ENCODE results near the gene CABP1. TPM values are rescaled to one million over a fixed set of nuclear protein-coding genes. Genes with fewer than 3 reads are reported as not detected.
A peak's percentile ranks its signal among the peaks of the same experiment; 100 is the strongest.

CABP1 gene
- total RNA-seq, 4 donors from 2014 or later, result 0.33 to 1.4 TPM; not detected in 2

DNA sequence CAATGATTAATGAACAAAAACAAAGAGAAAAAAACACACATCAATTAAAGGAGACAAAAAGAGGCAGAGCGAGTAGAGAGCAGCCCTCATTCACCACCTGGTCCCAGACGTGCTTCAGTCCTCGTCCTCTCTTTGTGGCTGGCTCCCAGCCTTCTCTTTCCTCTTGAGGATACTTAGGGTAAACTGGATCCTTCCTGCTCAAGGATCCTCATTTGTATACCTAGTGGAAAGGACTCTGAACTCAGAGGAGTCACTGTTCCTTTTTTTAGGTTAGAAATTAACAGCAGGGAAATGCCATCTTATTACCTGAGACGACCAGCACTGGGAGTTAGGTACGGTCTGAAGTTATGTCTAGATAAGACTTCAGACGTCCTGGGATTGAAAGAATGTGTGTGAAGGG lies 56.2 kb downstream of the CABP1 start:
- intact Hi-C loops (cut with DNase I), result no loop called here
- H3K4me1 ChIP-seq, result peaks cover 9 to 39% of the 10 kb centered on the region in 2 donors
- no peak for TF ChIP-seq POLR2A (IDR thresholded peaks at IDR 0.05)
- TF ChIP-seq, protein P1, sequence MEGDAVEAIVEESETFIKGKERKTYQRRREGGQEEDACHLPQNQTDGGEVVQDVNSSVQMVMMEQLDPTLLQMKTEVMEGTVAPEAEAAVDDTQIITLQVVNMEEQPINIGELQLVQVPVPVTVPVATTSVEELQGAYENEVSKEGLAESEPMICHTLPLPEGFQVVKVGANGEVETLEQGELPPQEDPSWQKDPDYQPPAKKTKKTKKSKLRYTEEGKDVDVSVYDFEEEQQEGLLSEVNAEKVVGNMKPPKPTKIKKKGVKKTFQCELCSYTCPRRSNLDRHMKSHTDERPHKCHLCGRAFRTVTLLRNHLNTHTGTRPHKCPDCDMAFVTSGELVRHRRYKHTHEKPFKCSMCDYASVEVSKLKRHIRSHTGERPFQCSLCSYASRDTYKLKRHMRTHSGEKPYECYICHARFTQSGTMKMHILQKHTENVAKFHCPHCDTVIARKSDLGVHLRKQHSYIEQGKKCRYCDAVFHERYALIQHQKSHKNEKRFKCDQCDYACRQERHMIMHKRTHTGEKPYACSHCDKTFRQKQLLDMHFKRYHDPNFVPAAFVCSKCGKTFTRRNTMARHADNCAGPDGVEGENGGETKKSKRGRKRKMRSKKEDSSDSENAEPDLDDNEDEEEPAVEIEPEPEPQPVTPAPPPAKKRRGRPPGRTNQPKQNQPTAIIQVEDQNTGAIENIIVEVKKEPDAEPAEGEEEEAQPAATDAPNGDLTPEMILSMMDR (IDR thresholded peaks at IDR 0.05), result no peak
- H3K27me3 ChIP-seq, result no peaks in the 10 kb centered on the region
- DNase-seq, result peak in 1 of 2 donors; percentile 82
- H3K4me3 ChIP-seq (replicated peaks in 1 of 3), result no peak overlapping the region
- peaks cover 36 to 50% of the 10 kb centered on the region in 2 donors for H3K36me3 ChIP-seq
- no peaks in the 10 kb centered on the region for H3K9me3 ChIP-seq
- 55 to 79% methylated on average over 6 of the region's 6 CpGs for WGBS, 2 donors
- peak overlapping the region; percentile 37 to 62 (median 60) for H3K27ac ChIP-seq

DNA sequence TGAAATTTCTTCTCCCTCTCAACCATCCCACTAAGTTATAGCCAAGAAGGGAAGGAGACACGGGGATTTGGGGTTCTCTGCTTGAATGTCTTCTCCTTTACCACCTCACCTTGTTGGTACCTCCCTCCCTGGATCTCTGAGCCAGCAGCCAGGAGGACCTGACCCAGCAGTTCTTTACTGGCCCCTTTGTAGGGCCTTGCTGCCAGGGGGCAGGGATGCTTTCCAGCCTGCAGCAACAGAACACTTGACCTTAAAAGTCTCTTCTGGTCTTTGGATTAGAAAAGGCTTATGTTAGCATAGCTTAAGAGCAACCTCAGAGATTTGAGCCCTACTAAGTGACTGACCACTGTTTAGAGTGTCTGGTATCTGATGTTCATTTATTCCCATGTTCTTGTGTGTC lies 56.9 kb downstream of the CABP1 start:
- WGBS, 2 donors, result 83 to 84% methylated on average over 1 of the region's 1 CpG
- H3K27ac ChIP-seq, result peak overlapping the region; percentile 26 to 62 (median 60)
- H3K27me3 ChIP-seq, result no peaks in the 10 kb centered on the region
- H3K36me3 ChIP-seq, result peaks cover 36 to 50% of the 10 kb centered on the region in 2 donors
- H3K4me3 ChIP-seq (replicated peaks in 1 of 3), result no peak overlapping the region
- H3K9me3 ChIP-seq, result no peaks in the 10 kb centered on the region
- DNase-seq, result peak in 1 of 2 donors; percentile 30
- peaks cover 9 to 42% of the 10 kb centered on the region in 2 donors for H3K4me1 ChIP-seq
- TF ChIP-seq, protein P1 (IDR thresholded peaks at IDR 0.05), result no peak
- no peak for TF ChIP-seq POLR2A (IDR thresholded peaks at IDR 0.05)
- intact Hi-C loops (cut with DNase I), result no loop called here

DNA sequence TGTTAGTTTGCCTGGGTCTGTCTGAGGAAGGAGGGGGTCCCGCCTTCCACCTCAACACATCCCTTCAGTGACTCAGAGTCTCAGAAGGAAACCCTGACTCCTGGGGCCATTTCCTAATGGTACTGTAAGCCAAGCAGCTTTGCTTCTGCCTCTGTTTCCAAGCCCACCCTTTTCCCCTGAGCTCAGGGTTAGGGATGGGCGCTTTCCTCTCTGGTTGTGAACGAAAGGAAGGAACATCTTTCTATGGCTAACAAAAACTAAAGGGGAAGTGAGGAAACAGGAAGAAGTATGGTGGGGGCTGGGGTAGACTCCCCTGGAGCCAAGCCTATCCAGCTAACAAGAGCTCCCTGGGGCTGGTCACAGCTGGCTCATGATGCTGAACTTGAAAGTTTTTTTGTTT lies 58.2 kb downstream of the CABP1 start:
- Histone ChIP-seq H3K9me3 (no peaks in the 10 kb centered on the region), H3K36me3 (peaks cover 36 to 50% of the 10 kb centered on the region in 2 donors), H3K27me3 (no peaks in the 10 kb centered on the region), H3K27ac (peak overlapping the region in 2 of 3 donors; percentile 26 to 62), H3K4me3 (replicated peaks in 1 of 3) (no peak overlapping the region), H3K4me1 (peaks cover 21 to 55% of the 10 kb centered on the region in 2 donors)
- 81 to 87% methylated on average over 3 of the region's 3 CpGs for WGBS, 2 donors
- no peak for DNase-seq
- no peak for TF ChIP-seq POLR2A (IDR thresholded peaks at IDR 0.05)
- TF ChIP-seq, protein P1 (IDR thresholded peaks at IDR 0.05), result no peak
- intact Hi-C loops (cut with DNase I), result no loop called here

DNA sequence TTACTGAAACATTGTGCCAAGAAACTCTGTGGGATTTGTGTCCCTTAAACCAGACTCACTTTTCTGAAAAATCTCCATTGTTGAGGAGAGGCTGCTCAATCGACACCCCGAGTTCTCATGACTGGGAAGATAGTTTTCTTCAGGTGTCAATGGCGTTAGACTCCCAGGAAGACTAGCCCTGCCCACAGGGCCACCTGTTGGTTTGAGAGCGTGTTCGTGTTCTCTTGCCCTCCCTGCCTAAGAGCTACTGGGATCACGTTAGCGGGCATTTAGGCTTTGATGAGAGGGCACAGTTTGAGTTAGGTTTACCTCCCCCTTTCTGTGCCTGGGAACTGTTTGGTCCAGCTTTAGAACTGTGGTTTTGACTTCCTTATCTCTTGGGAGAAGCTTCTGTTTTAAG lies 59.1 kb downstream of the CABP1 start:
- intact Hi-C loops (cut with DNase I), result no loop called here
- peaks cover 29 to 62% of the 10 kb centered on the region in 2 donors for H3K4me1 ChIP-seq
- no peak overlapping the region for H3K4me3 ChIP-seq (replicated peaks in 1 of 3)
- no peak for TF ChIP-seq POLR2A (IDR thresholded peaks at IDR 0.05)
- TF ChIP-seq, protein P1 (IDR thresholded peaks at IDR 0.05), result no peak
- H3K27ac ChIP-seq, result peak overlapping the region in 2 of 3 donors; percentile 62 to 87
- no peak for DNase-seq
- no peaks in the 10 kb centered on the region for H3K27me3 ChIP-seq
- H3K36me3 ChIP-seq, result peaks cover 29 to 45% of the 10 kb centered on the region in 2 donors
- H3K9me3 ChIP-seq, result no peaks in the 10 kb centered on the region
- 96 to 97% methylated on average over 7 of the region's 7 CpGs for WGBS, 2 donors

DNA sequence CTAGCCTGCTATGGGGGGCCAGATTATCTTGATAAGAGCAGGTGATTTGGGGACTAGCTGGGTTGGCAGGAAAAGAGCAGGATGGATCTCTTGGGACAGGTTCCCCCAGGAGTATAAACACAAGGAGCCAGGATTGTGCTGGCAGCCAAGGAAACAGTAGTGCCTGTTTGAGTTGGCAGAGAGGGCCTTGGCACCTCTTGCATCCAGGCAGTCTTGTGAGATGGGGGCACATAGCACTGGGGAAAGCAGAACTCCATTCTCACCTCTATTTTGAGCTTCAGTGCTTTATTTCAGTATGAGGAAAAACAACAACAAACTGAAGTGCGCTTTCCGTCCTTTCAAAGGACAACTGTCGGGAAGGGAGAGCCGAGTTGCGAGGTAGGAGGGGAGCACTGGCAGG lies 60.5 kb downstream of the CABP1 start:
- intact Hi-C loops (cut with DNase I), result no loop called here
- H3K9me3 ChIP-seq, result no peaks in the 10 kb centered on the region
- no peak overlapping the region for H3K4me3 ChIP-seq (replicated peaks in 1 of 3)
- peak in 1 of 2 donors; percentile 59 for DNase-seq
- H3K4me1 ChIP-seq, result peaks cover 29 to 68% of the 10 kb centered on the region in 2 donors
- no peaks in the 10 kb centered on the region for H3K27me3 ChIP-seq
- 49 to 93% methylated on average over 5 of the region's 5 CpGs for WGBS, 2 donors
- peak overlapping the region in 2 of 3 donors; percentile 84 to 87 for H3K27ac ChIP-seq
- TF ChIP-seq, protein P1 (IDR thresholded peaks at IDR 0.05), result no peak
- H3K36me3 ChIP-seq, result peaks cover 18 to 34% of the 10 kb centered on the region in 2 donors
